ENCODE measurements around the gene CLEC7A. TPM values are rescaled to one million over a fixed set of nuclear protein-coding genes. Genes with fewer than 3 reads are reported as not detected.

The CLEC7A gene
- total and polyA plus RNA-seq, 9 of the 15 experiments (the other 6 are each of a cell fraction or from before 2014, with no cell fraction given) = 0.16 TPM; not detected in 8

DNA sequence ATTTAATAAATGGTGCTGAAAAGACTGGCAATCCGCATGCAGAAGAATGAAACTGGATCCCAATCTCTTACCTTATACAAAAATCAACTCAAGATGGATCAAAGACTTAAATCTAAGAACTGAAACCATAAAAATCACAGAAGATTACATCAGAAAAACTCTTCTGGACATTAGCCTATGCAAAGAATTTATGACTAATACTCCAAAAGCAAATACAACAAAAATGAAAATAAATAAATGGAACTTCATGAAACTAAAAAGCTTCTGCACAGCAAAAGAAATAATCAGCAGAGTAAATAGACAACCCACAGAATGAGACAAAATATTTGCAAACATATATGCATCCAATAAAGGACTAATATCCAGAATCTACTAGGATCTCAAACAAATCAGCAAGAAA, 16.9 kb downstream of the CLEC7A start:
- ChIA-PET POLR2A (no interaction called here), CTCF (ENCODE audit: low intra/inter-chr PET ratio) (no interaction called here)
- Histone ChIP-seq H3K4me1 (replicated peaks in 1 of 2; ENCODE audit: control insufficient read depth in 2 of 2, insufficient read depth in 2 of 2, low read length in 2 of 2) (peaks cover 0 to 5% of the 10 kb centered on the region in 2 experiments; a peak in 2 of 5 replicates), H4K20me1 (replicated peaks; ENCODE audit: control insufficient read depth, insufficient read depth, low read length) (no peaks in the 10 kb centered on the region), H3K9ac (ENCODE audit: insufficient read depth in 1 of 2, low read depth in 2 of 2, low read length in 2 of 2) (no peak overlapping the region), H2AFZ (ENCODE audit: low read depth, low read length) (no peak overlapping the region), H3K4me3 (no peak overlapping the region), H3K4me2 (ENCODE audit: insufficient read depth, low read length) (no peak overlapping the region), H3K27me3 (ENCODE audit: control insufficient read depth in 2 of 2, insufficient read depth in 2 of 2, low read length in 2 of 2) (no peaks in the 10 kb centered on the region; a peak in 2 of 5 replicates), H3K27ac (ENCODE audit: extremely low read depth, low read depth, low read length) (no peak overlapping the region), H3K9me3 (replicated peaks; ENCODE audit: control insufficient read depth, insufficient read depth, low read depth, low read length) (no peaks in the 10 kb centered on the region), H3K9me1 (ENCODE audit: control insufficient read depth, insufficient read depth, low read length) (no peaks in the 10 kb centered on the region), H3K36me3 (ENCODE audit: control insufficient read depth, insufficient read depth, low read length) (no peaks in the 10 kb centered on the region), H3K79me2 (ENCODE audit: control insufficient read depth, insufficient read depth, low read length) (no peaks in the 10 kb centered on the region)
- FAIRE-seq (no peak), ATAC-seq (no peak), DNase-seq (ENCODE audit: extremely low read depth in 1 of 4, low spot score in 3 of 4) (no peak)
- BruUV-seq (replicated peaks) = no TSS peak
- intact Hi-C loops (cut with micrococcal nuclease) = no loop called here
- WGBS (ENCODE audit: insufficient coverage, low coverage, missing lambda C conversion rate) = 40% methylated on average over 1 of the region's 1 CpG
- in situ Hi-C loops (cut with MboI) = no loop called here
- TF ChIP-seq FOXM1 (IDR thresholded peaks at IDR 0.05; ENCODE audit: low read depth) (no peak), FOXM1 (CRISPR knock-in tag; IDR thresholded peaks at IDR 0.05; ENCODE audit: low read depth) (no peak), MCM2 (IDR thresholded peaks at IDR 0.05; ENCODE audit: low read depth) (no peak), PRMT5 (CRISPR knock-in tag; IDR thresholded peaks at IDR 0.05) (no peak), FOXA1 (IDR thresholded peaks at IDR 0.05; ENCODE audit: borderline replicate concordance) (no peak), THRAP3 (IDR thresholded peaks at IDR 0.05; ENCODE audit: borderline replicate concordance) (no peak), NR2F6 (CRISPR knock-in tag; IDR thresholded peaks at IDR 0.05) (no peak), NFYB (IDR thresholded peaks at IDR 0.05; ENCODE audit: extremely low read depth, insufficient read length) (no peak), ZNF274 (IDR thresholded peaks at IDR 0.05; ENCODE audit: borderline replicate concordance, low read depth, low read length) (no peak)
- TF ChIP-seq, protein P1, sequence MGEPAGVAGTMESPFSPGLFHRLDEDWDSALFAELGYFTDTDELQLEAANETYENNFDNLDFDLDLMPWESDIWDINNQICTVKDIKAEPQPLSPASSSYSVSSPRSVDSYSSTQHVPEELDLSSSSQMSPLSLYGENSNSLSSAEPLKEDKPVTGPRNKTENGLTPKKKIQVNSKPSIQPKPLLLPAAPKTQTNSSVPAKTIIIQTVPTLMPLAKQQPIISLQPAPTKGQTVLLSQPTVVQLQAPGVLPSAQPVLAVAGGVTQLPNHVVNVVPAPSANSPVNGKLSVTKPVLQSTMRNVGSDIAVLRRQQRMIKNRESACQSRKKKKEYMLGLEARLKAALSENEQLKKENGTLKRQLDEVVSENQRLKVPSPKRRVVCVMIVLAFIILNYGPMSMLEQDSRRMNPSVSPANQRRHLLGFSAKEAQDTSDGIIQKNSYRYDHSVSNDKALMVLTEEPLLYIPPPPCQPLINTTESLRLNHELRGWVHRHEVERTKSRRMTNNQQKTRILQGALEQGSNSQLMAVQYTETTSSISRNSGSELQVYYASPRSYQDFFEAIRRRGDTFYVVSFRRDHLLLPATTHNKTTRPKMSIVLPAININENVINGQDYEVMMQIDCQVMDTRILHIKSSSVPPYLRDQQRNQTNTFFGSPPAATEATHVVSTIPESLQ (CRISPR knock-in tag; IDR thresholded peaks at IDR 0.05) = no peak
- TF ChIP-seq, protein P2, sequence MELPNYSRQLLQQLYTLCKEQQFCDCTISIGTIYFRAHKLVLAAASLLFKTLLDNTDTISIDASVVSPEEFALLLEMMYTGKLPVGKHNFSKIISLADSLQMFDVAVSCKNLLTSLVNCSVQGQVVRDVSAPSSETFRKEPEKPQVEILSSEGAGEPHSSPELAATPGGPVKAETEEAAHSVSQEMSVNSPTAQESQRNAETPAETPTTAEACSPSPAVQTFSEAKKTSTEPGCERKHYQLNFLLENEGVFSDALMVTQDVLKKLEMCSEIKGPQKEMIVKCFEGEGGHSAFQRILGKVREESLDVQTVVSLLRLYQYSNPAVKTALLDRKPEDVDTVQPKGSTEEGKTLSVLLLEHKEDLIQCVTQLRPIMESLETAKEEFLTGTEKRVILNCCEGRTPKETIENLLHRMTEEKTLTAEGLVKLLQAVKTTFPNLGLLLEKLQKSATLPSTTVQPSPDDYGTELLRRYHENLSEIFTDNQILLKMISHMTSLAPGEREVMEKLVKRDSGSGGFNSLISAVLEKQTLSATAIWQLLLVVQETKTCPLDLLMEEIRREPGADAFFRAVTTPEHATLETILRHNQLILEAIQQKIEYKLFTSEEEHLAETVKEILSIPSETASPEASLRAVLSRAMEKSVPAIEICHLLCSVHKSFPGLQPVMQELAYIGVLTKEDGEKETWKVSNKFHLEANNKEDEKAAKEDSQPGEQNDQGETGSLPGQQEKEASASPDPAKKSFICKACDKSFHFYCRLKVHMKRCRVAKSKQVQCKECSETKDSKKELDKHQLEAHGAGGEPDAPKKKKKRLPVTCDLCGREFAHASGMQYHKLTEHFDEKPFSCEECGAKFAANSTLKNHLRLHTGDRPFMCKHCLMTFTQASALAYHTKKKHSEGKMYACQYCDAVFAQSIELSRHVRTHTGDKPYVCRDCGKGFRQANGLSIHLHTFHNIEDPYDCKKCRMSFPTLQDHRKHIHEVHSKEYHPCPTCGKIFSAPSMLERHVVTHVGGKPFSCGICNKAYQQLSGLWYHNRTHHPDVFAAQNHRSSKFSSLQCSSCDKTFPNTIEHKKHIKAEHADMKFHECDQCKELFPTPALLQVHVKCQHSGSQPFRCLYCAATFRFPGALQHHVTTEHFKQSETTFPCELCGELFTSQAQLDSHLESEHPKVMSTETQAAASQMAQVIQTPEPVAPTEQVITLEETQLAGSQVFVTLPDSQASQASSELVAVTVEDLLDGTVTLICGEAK (IDR thresholded peaks at IDR 0.05) = no peak
- TF ChIP-seq, protein P2 (CRISPR knock-in tag; IDR thresholded peaks at IDR 0.05) = no peak

Measured in K562 (cell line).